Activated CD4-positive, alpha-beta T cell treated with anti-CD3 and anti-CD28 coated beads, Interleukin-2, Interleukin-6, amounts not matched to agents 100 ng/mL and 50 ng/mL, durations not matched to agents 16 hours and 8 hours (primary cell): Measurements from ENCODE around the gene ADCY4.
"Not testable (repeated sequence)": the region's sequence is repeated elsewhere in the genome, so short reads cannot be mapped to it uniquely, and the experiment has no call there.

Source experiments
- DNase-seq: peaks from one replicate; pipeline ENCODE4 v3.0.0-alpha.2; 2020

Gene ADCY4

GRCh38 chr14:24366721-24367513, 32.0 kb upstream of the ADCY4 start:
- DNase-seq: no peak

GRCh38 chr14:24366413-24366720, 31.5 kb upstream of the ADCY4 start:
- no peak for DNase-seq

- peak; percentile 69 for DNase-seq
These were observed 30.9 kb upstream of the ADCY4 start for GRCh38 chr14:24365600-24366412.

GRCh38 chr14:24364841-24365240, 30.0 kb upstream of the ADCY4 start:
- DNase-seq: no peak

- DNase-seq: no peak
These were observed 28.5 kb upstream of the ADCY4 start for GRCh38 chr14:24363401-24363800.

- no peak for DNase-seq
These were observed 27.5 kb upstream of the ADCY4 start for GRCh38 chr14:24362241-24362960.

GRCh38 chr14:24361326-24361725, 26.5 kb upstream of the ADCY4 start:
- DNase-seq: no peak

GRCh38 chr14:24360281-24360680, 25.4 kb upstream of the ADCY4 start:
- DNase-seq: no peak

- no peak for DNase-seq
These were observed 21.3 kb upstream of the ADCY4 start for GRCh38 chr14:24356208-24356607.

GRCh38 chr14:24355009-24355408, 20.1 kb upstream of the ADCY4 start:
- DNase-seq: no peak

- not testable (repeated sequence) for DNase-seq
These were observed 19.6 kb upstream of the ADCY4 start for GRCh38 chr14:24354482-24354825.

GRCh38 chr14:24353559-24354481, 18.9 kb upstream of the ADCY4 start:
- DNase-seq: no peak

GRCh38 chr14:24351517-24351916, 16.6 kb upstream of the ADCY4 start:
- no peak for DNase-seq

GRCh38 chr14:24349742-24350141, 14.9 kb upstream of the ADCY4 start:
- no peak for DNase-seq

GRCh38 chr14:24348186-24348585, 13.3 kb upstream of the ADCY4 start:
- DNase-seq: no peak

- DNase-seq: no peak
These were observed 12.3 kb upstream of the ADCY4 start for GRCh38 chr14:24347134-24347533.

- DNase-seq: no peak
These were observed 9.2 kb upstream of the ADCY4 start for GRCh38 chr14:24343795-24344660.

- DNase-seq: no peak
These were observed 8.0 kb upstream of the ADCY4 start for GRCh38 chr14:24342889-24343288.

- no peak for DNase-seq
These were observed 5.7 kb upstream of the ADCY4 start for GRCh38 chr14:24340606-24341005.

- DNase-seq: peak; percentile 74
These were observed 4.6 kb upstream of the ADCY4 start, which contains the start of gene RIPK3 for GRCh38 chr14:24339284-24340151. Gene RIPK3 (minus strand): TSS chr14:24339991. CDS start chr14:24339826, 165 bp downstream.

GRCh38 chr14:24338843-24339242, 4.0 kb upstream of the ADCY4 start:
- DNase-seq: no peak
